ENCODE measurements around the gene GRIPAP1. TPM values are rescaled to one million over a fixed set of nuclear protein-coding genes. Genes with fewer than 3 reads are reported as not detected.
A peak's percentile ranks its signal among the peaks of the same experiment; 100 is the strongest.

The GRIPAP1 gene
- total and polyA plus RNA-seq, 4 donors, result 29.1 to 116 (median 60.6) TPM

GRCh38 chrX:48976086-48976485, 26.0 kb downstream of the GRIPAP1 start:
- peaks cover 31% of the 10 kb centered on the region for H3K36me3 ChIP-seq (ENCODE audit: control insufficient read depth, insufficient read depth, low read length)
- no peaks in the 10 kb centered on the region for H3K27me3 ChIP-seq (ENCODE audit: control insufficient read depth, insufficient read depth, low read length)
- WGBS (ENCODE audit: insufficient coverage), result 66% methylated on average over 6 of the region's 6 CpGs
- peaks cover 14% of the 10 kb centered on the region for H3K4me1 ChIP-seq (ENCODE audit: control insufficient read depth, insufficient read depth, low read length)
- no peak overlapping the region for H3K27ac ChIP-seq (ENCODE audit: low read depth, low read length)
- H3K4me3 ChIP-seq (ENCODE audit: low read depth, low read length), result no peak overlapping the region
- no peaks in the 10 kb centered on the region for H3K9me3 ChIP-seq (ENCODE audit: control insufficient read depth, insufficient read depth, low read length)
- no peak for DNase-seq (ENCODE audit: low read depth in 4 of 6, low spot score in 6 of 6)

- H3K27me3 ChIP-seq (ENCODE audit: control insufficient read depth, insufficient read depth, low read length), result no peaks in the 10 kb centered on the region
- H3K9me3 ChIP-seq (ENCODE audit: control insufficient read depth, insufficient read depth, low read length), result no peaks in the 10 kb centered on the region
- no peak for DNase-seq (ENCODE audit: low read depth in 4 of 6, low spot score in 6 of 6)
- H3K36me3 ChIP-seq (ENCODE audit: control insufficient read depth, insufficient read depth, low read length), result peaks cover 27% of the 10 kb centered on the region
- 73% methylated on average over 2 of the region's 5 CpGs for WGBS (ENCODE audit: insufficient coverage)
- H3K27ac ChIP-seq (ENCODE audit: low read depth, low read length), result no peak overlapping the region
- H3K4me1 ChIP-seq (ENCODE audit: control insufficient read depth, insufficient read depth, low read length), result peaks cover 15% of the 10 kb centered on the region
- no peak overlapping the region for H3K4me3 ChIP-seq (ENCODE audit: low read depth, low read length)
Observed at GRCh38 chrX:48975541-48975940, 26.5 kb downstream of the GRIPAP1 start.

- Histone ChIP-seq H3K4me1 (ENCODE audit: control insufficient read depth, insufficient read depth, low read length) (peaks cover 15% of the 10 kb centered on the region), H3K27me3 (ENCODE audit: control insufficient read depth, insufficient read depth, low read length) (no peaks in the 10 kb centered on the region), H3K36me3 (ENCODE audit: control insufficient read depth, insufficient read depth, low read length) (peaks cover 27% of the 10 kb centered on the region), H3K9me3 (ENCODE audit: control insufficient read depth, insufficient read depth, low read length) (no peaks in the 10 kb centered on the region), H3K27ac (ENCODE audit: low read depth, low read length) (no peak overlapping the region), H3K4me3 (ENCODE audit: low read depth, low read length) (no peak overlapping the region)
- WGBS (ENCODE audit: insufficient coverage), result 92% methylated on average over 6 of the region's 7 CpGs
- no peak for DNase-seq (ENCODE audit: low read depth in 4 of 6, low spot score in 6 of 6)
Observed at GRCh38 chrX:48975041-48975440, 27.0 kb downstream of the GRIPAP1 start.

- Histone ChIP-seq H3K27me3 (ENCODE audit: control insufficient read depth, insufficient read depth, low read length) (no peaks in the 10 kb centered on the region), H3K27ac (ENCODE audit: low read depth, low read length) (no peak overlapping the region), H3K4me1 (ENCODE audit: control insufficient read depth, insufficient read depth, low read length) (peaks cover 15% of the 10 kb centered on the region), H3K4me3 (ENCODE audit: low read depth, low read length) (no peak overlapping the region), H3K36me3 (ENCODE audit: control insufficient read depth, insufficient read depth, low read length) (peaks cover 26% of the 10 kb centered on the region), H3K9me3 (ENCODE audit: control insufficient read depth, insufficient read depth, low read length) (no peaks in the 10 kb centered on the region)
- WGBS (ENCODE audit: insufficient coverage), result 74% methylated on average over 2 of the region's 2 CpGs
- DNase-seq (ENCODE audit: low read depth in 4 of 6, low spot score in 6 of 6), result no peak
Observed at GRCh38 chrX:48974574-48974973, 27.5 kb downstream of the GRIPAP1 start.

DNA sequence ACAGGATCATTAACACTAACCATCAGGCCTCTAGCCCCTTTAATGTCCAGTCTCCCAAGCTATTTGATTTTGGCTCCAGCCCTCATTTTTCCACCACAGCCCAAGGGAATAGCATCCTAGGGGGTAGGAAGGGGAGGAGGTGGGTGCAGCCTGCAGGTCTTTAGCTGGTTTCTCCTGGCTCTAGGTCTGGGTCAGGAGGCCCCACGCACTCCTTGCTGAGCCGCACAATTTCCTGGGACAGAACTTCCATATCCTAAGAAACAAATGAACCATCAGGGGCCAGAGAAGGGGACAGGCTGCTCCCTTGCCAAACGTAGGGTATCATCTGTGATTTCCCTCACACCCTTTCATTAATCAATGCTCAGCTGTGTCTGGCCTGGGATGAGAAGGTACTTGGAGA, 28.0 kb downstream of the GRIPAP1 start:
- Histone ChIP-seq H3K9me3 (ENCODE audit: control insufficient read depth, insufficient read depth, low read length) (no peaks in the 10 kb centered on the region), H3K4me3 (ENCODE audit: low read depth, low read length) (no peak overlapping the region), H3K36me3 (ENCODE audit: control insufficient read depth, insufficient read depth, low read length) (peaks cover 29% of the 10 kb centered on the region), H3K27ac (ENCODE audit: low read depth, low read length) (no peak overlapping the region), H3K4me1 (ENCODE audit: control insufficient read depth, insufficient read depth, low read length) (peaks cover 15% of the 10 kb centered on the region), H3K27me3 (ENCODE audit: control insufficient read depth, insufficient read depth, low read length) (no peaks in the 10 kb centered on the region)
- WGBS (ENCODE audit: insufficient coverage), result 75% methylated on average over 2 of the region's 3 CpGs
- no peak for DNase-seq (ENCODE audit: low read depth in 4 of 6, low spot score in 6 of 6)

GRCh38 chrX:48972220-48973164, 29.6 kb downstream of the GRIPAP1 start:
- Histone ChIP-seq H3K27me3 (ENCODE audit: control insufficient read depth, insufficient read depth, low read length) (no peaks in the 10 kb centered on the region), H3K36me3 (ENCODE audit: control insufficient read depth, insufficient read depth, low read length) (peaks cover 23% of the 10 kb centered on the region), H3K4me1 (ENCODE audit: control insufficient read depth, insufficient read depth, low read length) (peaks cover 15% of the 10 kb centered on the region), H3K4me3 (ENCODE audit: low read depth, low read length) (peak overlapping the region; percentile 45), H3K9me3 (ENCODE audit: control insufficient read depth, insufficient read depth, low read length) (no peaks in the 10 kb centered on the region), H3K27ac (ENCODE audit: low read depth, low read length) (no peak overlapping the region)
- WGBS (ENCODE audit: insufficient coverage), result 59% methylated on average over 8 of the region's 13 CpGs
- DNase-seq (ENCODE audit: low read depth in 4 of 6, low spot score in 6 of 6), result peak in 2 of 6 donors; percentile 29 to 38

GRCh38 chrX:48971249-48972219, 30.5 kb downstream of the GRIPAP1 start, which contains the start of gene KCND1:
TSS of gene KCND1 (minus strand) at chrX:48971844. CDS start at chrX:48970271, 1,573 bp downstream.
- Histone ChIP-seq H3K27ac (ENCODE audit: low read depth, low read length) (no peak within 1 kb of the TSS), H3K36me3 (ENCODE audit: control insufficient read depth, insufficient read depth, low read length) (peaks cover 23% of the 10 kb centered on the region), H3K9me3 (ENCODE audit: control insufficient read depth, insufficient read depth, low read length) (no peaks in the 10 kb centered on the region), H3K27me3 (ENCODE audit: control insufficient read depth, insufficient read depth, low read length) (no peaks in the 10 kb centered on the region), H3K4me1 (ENCODE audit: control insufficient read depth, insufficient read depth, low read length) (peaks cover 15% of the 10 kb centered on the region), H3K4me3 (ENCODE audit: low read depth, low read length) (peak within 1 kb of the TSS; percentile 45)
- WGBS (ENCODE audit: insufficient coverage), result 17% methylated on average over 19 of the region's 28 CpGs
- peak in 3 of 6 donors; percentile 14 to 66 (median 41) for DNase-seq (ENCODE audit: low read depth in 4 of 6, low spot score in 6 of 6)

DNA sequence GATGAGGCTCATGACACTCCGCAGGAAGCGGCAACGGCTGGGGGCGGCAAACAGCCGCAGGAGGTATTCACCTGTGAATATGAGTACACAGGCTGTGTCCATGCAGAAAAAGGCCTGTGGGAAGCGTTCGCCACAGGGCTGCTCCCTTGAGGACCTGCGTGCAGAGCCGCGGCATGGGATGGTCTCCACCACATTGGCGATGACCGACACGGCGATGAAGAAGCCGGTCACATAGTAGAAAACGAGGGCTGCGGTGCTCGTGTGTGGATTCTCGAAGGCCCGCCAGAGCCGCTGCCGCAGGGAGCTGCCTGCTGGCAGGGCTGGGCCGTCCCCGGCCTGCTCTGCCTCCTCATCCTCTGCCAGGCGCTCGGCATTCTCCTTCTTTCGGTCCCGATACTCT, 32.6 kb downstream of the GRIPAP1 start:
- no peak for DNase-seq (ENCODE audit: low read depth in 4 of 6, low spot score in 6 of 6)

DNA sequence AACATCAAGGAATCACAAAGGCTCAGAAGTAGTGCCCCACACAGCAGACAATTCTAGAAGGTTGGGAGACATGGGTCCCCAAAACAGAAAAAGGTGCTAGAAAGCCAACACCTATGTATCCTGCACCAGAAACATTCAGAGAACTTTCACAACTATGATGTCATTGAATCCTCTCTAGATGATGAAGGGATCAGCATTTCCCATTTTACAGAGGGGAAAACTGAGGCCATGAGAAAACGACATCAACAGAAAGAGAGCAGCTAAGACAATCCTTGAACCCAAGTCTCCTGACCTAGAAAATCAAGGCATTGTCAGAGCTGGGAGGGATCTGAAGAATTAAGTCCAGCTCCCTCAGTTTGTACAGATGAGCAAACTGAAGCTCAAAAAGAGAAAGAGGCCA, 33.7 kb downstream of the GRIPAP1 start:
- no peak for DNase-seq (ENCODE audit: low read depth in 4 of 6, low spot score in 6 of 6)
- Histone ChIP-seq H3K4me3 (ENCODE audit: low read depth, low read length) (no peak overlapping the region), H3K27ac (ENCODE audit: low read depth, low read length) (no peak overlapping the region), H3K9me3 (ENCODE audit: control insufficient read depth, insufficient read depth, low read length) (no peaks in the 10 kb centered on the region), H3K4me1 (ENCODE audit: control insufficient read depth, insufficient read depth, low read length) (peaks cover 15% of the 10 kb centered on the region), H3K27me3 (ENCODE audit: control insufficient read depth, insufficient read depth, low read length) (no peaks in the 10 kb centered on the region), H3K36me3 (ENCODE audit: control insufficient read depth, insufficient read depth, low read length) (peaks cover 9% of the 10 kb centered on the region)
- 80% methylated on average over 1 of the region's 1 CpG for WGBS (ENCODE audit: insufficient coverage)

More for the DNA sequence above, 32.6 kb downstream of the GRIPAP1 start:
- no peak overlapping the region for H3K27ac ChIP-seq (ENCODE audit: low read depth, low read length)
- no peaks in the 10 kb centered on the region for H3K27me3 ChIP-seq (ENCODE audit: control insufficient read depth, insufficient read depth, low read length)
- H3K4me1 ChIP-seq (ENCODE audit: control insufficient read depth, insufficient read depth, low read length), result peaks cover 15% of the 10 kb centered on the region
- H3K4me3 ChIP-seq (ENCODE audit: low read depth, low read length), result no peak overlapping the region
- WGBS (ENCODE audit: insufficient coverage), result 84% methylated on average over 28 of the region's 28 CpGs
- peaks cover 12% of the 10 kb centered on the region for H3K36me3 ChIP-seq (ENCODE audit: control insufficient read depth, insufficient read depth, low read length)
- H3K9me3 ChIP-seq (ENCODE audit: control insufficient read depth, insufficient read depth, low read length), result no peaks in the 10 kb centered on the region
